NCI-H1048 (cell line): ENCODE measurements around the gene POP5.
A peak's percentile ranks its signal among the peaks of the same experiment; 100 is the strongest.

Experiments
- DNase-seq: peaks from one replicate; lab custom pipeline; 2025; lab: John Stamatoyannopoulos, UW

Gene POP5

GRCh38 chr12:120588948-120589930 is 8.0 kb upstream of the POP5 start:
- no peak for DNase-seq

GRCh38 chr12:120588371-120588770 is 7.2 kb upstream of the POP5 start:
- no peak for DNase-seq

- no peak for DNase-seq
These were observed 5.7 kb upstream of the POP5 start for GRCh38 chr12:120586860-120587259.

- no peak for DNase-seq
These were observed 5.0 kb upstream of the POP5 start for GRCh38 chr12:120586206-120586605.

GRCh38 chr12:120584343-120585149 is 3.3 kb upstream of the POP5 start:
- DNase-seq, result no peak

GRCh38 chr12:120583478-120584030 is 2.4 kb upstream of the POP5 start:
- peak; percentile 44 for DNase-seq

- DNase-seq, result no peak
These were observed 796 bp upstream of the POP5 start for GRCh38 chr12:120581998-120582397.

GRCh38 chr12:120579179-120579578 is 2.0 kb downstream of the POP5 start:
- no peak for DNase-seq

GRCh38 chr12:120574106-120574505 is 7.1 kb downstream of the POP5 start:
- no peak for DNase-seq

- no peak for DNase-seq
These were observed 7.6 kb downstream of the POP5 start for GRCh38 chr12:120573560-120573959.

GRCh38 chr12:120571299-120571698 is 9.9 kb downstream of the POP5 start:
- DNase-seq, result no peak

GRCh38 chr12:120563495-120563894 is 17.7 kb downstream of the POP5 start:
- DNase-seq, result no peak

GRCh38 chr12:120562906-120563305 is 18.3 kb downstream of the POP5 start:
- no peak for DNase-seq

GRCh38 chr12:120557589-120557988 is 23.6 kb downstream of the POP5 start:
- no peak for DNase-seq

- DNase-seq, result no peak
These were observed 26.5 kb downstream of the POP5 start for GRCh38 chr12:120554678-120555077.

- no peak for DNase-seq
These were observed 35.2 kb downstream of the POP5 start for GRCh38 chr12:120546050-120546386.

GRCh38 chr12:120544691-120545090 is 36.5 kb downstream of the POP5 start:
- no peak for DNase-seq

- DNase-seq, result no peak
These were observed 39.0 kb downstream of the POP5 start for GRCh38 chr12:120542166-120542565.

GRCh38 chr12:120540445-120540844 is 40.8 kb downstream of the POP5 start:
- DNase-seq, result no peak

GRCh38 chr12:120539303-120539702 is 41.9 kb downstream of the POP5 start:
- no peak for DNase-seq

GRCh38 chr12:120538281-120539156 is 42.7 kb downstream of the POP5 start:
- no peak for DNase-seq

- no peak for DNase-seq
These were observed 43.4 kb downstream of the POP5 start for GRCh38 chr12:120537856-120538220.
